GM19467 (cell line): ENCODE measurements around the gene RLBP1.

Source experiments
- ATAC-seq: cut with Tn5 transposase; IDR thresholded peaks from one replicate; pipeline ENCODE4 v1.9.1; 2021; ENCODE audit warnings: mild to moderate bottlenecking, moderate library complexity; ENCODE audit not compliant: unreplicated experiment

The RLBP1 gene

DNA sequence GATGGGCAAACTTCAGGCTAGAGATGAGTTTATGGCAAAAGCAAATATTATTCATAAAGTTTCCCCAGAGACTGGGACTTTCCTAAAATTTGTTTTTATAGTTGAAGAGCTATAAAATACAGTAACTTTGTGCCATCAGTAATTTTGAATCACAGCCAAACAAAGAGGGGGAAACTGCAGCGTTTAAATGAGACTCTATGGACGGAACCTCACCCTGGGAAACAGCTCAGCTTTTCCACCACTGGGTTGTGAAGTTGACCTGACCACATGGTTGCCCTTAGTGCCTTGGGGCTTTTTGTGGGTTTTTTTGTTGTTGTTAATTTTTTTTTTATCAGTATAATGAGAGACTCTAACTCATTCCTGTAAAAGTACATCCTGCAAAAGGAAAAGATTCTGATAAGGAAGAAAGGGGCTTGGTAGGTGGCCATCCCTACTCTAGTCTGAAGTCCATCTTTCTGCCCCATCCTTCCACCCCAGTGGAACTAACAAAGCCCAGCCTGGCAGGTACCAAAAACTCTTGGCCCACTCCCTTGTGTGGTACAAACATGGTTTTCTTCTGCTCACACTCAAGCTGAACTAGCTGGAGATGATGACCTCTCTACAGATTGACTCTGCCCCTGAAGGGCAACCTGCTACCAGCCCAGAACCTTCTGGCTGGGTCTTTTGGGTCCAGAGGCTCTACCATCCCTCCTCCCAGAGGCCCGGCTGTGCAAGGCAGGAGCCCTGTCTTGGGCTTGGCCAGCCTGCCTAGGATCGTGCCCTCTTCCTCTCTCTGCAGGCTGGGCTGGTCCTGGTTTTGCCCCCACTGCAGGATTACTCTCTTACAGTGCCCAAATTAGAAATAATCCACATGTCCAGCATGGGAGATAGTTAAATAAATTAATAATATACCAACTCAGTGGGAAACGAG, 41.2 kb downstream of the RLBP1 start:
- ATAC-seq: no peak

DNA sequence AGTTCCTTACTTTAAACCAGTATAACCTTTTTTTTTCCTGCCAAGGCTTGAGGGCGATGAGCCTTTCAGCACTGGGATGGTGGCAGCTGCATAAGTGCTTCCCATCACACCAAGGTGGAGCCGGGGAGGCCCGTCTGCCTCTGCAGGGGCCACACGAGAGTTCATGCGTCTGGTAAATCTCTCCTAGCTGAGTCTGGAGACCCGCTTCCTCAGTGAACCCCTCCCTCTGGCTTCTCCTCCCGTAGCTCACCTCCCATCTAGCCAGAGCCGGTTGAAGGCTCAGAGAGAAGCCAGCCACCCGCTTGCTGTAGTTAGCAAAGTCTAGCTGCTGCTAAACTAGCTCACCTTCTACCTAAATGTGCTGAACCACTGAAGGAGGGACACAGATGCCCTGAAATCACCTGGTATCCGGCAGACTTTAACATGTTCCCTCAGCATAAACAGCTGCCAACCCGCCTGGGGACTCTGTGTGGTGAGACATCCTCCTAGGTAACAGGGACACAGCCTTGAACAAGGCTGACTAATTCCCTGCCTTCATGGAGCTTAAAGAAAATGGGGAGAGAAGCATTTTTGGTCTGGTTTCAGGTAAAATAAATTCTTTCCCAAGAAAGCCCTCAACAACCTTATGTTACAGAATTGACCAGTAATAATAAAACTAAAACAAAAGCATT, 42.9 kb downstream of the RLBP1 start:
- no peak for ATAC-seq

DNA sequence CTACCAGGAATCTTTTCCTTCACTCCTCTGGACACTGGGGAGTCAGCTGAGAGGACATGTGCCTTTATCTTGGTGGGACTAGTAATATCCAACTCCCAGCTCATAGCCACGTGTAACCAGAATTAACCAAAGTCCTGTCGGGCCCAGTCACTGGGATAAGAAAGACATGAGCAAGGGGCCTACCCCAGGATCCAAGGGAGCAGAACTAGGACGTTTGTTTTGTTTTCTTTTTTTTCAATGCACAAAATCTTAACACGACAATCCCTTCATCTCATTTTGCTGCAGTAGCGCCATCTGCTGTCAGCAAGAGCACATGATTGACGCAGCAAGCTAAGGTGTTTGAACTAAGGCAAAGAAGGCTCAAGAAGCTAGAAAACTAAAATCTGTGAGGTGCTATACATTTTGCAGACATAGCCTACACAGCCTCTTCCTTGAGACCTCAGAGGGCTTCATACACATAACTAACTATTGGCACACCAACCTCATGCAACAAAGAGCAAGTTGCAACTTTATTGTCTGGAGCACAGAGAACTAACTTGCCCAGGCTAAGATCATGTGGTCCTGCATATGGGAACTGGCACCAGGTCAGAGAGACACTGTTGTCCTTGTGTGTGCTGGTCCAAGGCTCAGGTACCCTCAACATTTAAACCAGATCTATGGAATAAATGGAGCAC, 43.6 kb downstream of the RLBP1 start:
- ATAC-seq: no peak

DNA sequence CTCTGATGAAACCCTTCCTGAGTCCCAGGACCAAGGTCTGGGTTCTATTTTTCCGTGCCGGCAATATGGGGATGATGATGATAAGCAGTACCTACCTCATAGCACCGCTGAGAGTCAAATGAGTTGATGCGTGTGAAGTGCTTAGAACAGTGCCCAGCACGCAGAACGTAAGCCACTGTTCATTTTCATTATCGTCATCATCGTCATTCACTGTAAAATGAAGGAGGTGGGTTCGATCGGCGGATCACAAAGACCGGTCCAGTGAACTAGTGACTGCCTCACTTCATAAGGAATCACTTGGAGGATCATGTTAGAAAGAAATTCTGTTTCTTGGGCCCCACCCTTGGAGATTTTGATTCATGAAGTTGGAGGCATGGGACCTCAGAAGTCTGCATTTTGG, 44.3 kb downstream of the RLBP1 start:
- ATAC-seq: no peak

DNA sequence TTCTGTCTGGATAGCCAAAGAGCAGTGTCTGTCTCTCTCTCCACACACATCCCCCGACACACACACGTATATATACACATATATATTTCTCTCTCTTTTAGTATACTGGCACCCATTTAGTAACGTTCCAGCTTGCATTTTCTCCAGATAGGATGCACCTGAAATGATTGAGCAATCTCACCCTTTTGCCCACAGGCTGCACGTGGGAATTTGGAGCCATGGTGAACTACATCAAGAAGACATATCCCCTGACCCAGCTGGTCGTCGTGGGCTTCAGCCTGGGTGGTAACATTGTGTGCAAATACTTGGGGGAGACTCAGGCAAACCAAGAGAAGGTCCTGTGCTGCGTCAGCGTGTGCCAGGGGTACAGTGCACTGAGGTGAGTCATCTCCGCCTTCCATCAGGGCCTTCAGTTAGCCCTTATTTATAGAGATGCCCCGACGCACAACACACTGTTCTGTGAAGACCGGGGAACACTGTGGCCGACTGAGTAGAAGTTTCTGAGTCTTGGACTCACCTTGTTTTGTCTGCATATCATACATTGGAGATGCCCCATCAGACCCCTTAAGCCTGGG, 45.7 kb downstream of the RLBP1 start:
- ATAC-seq: no peak

DNA sequence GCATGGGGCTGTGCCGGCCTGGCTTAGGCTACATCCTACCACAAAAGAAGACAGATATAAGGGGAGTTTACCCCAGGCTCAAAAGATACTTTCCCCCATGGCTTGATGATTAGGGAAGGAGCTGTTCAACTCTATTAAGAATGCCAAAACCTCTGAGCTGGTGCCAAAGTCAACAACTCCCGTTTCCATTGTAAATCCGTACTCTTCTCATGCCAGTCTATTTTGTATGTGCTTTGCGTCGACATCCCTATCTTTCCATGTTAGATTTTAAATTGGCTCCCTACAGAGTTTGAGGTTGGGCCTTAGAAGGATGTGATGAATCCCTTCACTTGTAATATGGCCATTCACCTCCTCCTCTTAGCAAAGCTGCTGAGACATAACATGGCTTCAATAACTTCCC, 46.9 kb downstream of the RLBP1 start:
- ATAC-seq: no peak

DNA sequence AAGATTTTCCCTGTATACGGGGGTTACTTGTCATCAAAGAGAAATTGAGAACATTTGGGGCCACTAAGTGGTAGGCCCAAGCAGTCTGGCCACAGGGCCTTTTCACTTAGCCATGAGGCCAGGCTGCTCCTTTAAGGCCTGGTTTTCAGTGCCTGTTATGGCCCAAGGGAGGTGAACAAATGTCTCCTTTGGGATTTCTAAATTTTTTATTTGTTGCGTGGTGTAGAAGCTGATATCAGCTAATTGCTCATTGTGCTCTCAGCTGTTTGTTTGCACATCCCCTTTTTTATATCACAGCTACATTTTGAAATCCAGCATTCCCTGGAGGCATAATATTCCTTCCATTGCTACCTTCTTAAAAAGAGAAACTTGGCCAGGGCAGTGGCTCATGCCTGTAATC, 48.5 kb downstream of the RLBP1 start:
- no peak for ATAC-seq

DNA sequence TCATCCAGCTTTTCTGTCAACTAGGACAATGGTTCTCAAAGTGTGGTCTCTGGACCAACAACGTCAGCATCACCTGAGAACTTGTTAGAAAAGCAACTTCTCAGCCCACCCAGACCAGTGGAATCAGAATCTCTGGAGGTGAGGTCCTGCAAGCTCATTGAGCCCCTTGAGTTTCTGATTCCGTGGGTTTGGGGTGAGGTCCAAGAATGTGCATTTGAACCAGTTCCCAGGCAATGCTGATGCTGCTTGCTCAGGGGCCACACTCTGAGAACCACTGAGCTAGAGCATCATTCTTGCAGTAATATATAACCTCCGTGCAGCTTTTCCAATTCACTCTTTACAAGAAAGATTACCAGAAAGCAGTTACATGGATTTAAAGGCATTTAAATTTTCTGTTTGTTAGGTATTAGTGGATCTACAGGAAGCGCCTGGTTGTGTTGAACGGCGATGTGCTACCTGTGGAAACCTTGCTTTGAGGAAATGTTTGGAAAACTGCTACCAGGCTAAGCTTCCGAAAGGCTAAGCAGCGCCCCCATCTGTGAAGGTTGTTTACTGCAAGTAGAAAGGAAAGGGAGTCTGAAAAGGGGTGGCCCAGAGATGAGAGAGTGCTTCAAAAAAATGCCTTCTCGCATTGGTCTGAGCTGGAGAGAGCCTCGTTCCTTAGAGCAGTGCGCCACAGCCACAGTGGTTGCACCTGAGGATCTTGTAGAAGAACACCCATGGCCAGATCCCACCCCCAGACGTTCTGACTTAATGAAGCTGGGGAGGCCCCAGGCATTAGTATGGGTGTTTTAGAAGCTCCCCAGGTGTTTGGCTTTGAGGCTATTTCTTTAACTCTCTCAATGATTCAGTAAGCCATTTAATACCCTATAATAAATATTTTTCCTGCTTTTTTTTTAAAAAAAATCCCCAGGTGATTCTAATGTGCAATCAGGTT, 50.0 kb downstream of the RLBP1 start:
- ATAC-seq: no peak

DNA sequence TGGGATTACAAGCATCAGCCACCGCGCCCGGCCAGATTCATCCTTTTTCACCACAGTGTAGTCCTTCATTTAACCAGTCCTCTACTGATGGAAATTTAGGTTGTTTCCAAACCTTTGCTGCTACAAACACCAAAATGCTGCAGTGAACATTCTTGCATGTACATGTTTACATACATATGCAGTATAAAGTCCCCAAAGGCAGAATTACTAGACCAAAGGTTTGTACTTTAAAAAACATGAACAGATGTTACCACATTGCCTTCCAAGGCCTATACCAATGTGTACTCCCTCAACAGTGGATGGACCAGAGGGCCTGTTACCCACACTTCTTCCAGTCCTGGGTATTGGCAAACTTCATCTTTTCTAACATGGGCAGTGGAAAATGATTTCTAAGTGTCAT, 51.0 kb downstream of the RLBP1 start:
- no peak for ATAC-seq

DNA sequence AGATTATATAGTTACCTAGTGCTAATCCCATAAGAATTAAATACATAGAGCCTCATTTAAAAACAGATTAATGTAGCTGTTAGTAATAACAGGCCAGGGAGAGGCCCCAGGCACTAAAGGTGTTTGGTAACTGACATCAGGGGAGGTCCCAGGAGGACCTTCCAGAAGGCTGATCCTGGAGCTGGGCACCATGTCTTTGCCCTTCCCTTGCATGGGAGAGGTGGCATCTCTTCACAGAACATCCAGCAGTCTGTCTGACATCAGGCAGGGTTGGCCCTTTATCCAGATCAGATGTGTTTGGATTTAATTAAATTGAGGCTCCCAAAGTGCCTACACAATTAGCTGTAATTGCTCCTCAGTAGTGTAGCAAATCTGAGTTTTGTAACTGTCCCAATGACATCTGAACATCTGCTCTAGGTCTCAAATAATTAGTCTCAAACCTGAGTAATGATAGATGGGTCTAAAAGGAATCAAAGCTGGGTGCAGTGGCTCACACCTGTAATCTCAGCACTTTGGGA, 53.0 kb downstream of the RLBP1 start:
- no peak for ATAC-seq

DNA sequence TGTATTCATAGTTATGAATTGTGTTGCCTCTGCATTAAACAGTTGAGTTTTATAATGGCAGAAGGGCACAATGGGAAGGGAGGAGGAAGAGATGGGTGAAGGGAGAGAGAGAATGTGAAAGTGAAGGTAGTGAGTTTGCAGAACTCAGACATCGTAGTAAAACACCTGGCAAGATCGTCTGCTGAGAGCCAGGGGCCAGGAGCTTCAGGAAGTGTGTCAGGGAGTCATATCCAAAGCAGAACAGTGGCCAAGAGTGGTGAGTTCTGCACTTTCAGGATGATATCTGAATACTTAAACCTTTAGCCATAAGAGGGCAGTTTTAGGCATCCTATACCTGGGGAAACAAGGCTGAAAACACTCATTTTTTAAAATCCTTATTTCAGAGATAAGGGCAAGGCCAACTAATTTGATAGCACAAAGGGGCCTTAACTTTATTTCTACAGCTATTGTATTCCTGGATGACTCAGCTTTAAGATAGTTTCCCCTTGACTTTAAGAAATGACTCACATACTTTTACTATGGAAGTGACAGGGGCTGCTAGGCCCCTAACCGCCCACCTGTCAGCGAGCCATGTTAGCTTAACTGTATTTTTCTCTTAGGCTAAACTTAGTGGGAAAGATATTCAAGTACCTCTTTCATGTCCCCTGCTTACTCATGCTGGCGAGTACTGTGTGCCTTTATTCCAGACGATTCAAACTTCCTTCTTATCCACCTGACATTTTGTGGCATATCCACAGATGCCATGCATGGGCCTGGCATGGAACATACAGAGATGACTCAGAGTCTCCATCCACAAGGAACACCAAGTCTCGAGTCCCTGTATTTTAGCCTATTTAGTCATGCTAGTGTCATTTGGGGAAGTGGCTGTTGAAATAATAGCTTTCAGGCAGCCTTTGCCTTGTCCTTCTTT, 53.9 kb downstream of the RLBP1 start:
- ATAC-seq: peak; percentile 54

DNA sequence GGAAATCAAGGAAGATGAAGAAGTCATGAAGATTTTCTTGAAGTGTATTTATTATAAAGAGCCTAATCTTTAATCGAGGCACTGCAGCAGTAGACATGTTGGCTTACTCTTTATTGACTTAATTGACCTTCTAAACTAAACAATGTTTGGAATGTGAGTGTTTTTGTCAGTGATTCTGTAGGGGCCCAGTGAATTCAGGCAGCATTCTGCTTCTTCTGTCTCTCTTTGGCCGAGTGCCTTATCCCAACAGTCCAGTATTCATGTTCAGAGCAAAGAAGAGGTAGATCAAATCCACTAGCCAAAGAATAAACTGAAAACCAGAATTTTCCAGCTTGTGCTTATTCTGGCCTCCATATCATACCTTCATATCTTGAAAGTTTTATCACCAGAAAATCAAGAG, 55.7 kb downstream of the RLBP1 start:
- ATAC-seq: no peak

DNA sequence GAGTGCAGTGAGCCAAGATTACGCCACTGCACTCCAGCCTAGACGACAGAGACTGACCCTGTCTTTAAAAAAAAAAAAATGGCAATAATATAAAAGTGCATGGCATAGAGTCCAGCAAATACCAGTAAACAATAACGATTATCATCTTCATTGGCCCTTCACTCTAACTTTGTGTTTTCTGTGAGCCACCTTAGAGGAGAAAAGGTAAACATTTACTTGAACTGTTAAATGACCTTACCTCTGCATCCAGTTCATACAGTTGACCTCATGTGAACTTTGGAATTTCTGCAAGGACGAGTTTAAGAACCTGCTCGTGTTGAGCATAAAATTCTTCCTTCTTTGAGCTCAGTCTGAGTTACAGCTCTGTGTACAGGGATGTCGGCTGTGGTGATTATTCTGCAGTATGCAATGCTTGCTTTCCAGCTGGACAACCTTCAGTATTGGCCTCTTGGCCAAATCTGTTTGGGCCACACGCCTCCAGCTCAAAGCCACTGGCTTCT, 56.6 kb downstream of the RLBP1 start:
- ATAC-seq: no peak

DNA sequence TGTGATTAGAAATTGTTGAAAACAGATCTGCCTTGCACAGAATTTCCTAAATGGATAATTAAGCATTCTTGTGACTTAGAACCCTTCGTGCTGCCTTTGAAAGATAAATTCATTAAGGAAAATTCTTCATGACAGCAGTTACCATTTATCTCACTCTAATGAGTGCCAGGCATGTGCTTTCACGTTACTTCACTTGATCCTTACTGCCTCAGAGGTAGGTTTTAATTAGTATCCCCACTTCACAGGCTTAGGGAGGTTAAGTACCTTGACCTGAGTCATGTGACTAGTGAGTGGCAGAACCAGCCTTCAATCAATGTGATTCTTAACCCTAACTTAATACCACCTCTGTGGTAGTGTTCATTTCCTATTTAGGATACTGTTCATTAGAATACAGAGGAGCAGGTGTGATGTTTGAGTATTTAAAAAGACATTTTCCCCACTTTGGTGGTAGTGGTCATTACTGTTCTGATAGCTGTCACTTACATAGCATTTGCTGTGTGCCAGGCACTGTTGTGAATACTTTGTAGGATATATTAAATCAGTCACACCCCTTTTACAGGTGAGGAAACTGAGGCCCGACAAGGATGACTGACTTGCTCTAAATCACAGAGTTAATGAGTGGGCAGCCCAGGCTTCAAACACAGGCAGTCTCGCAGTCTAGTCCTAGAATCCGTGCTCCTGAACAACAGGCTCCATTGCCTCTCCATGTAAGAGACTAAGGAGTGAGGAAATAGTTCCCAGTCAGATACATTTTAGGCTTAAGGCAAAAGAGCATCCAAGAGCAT, 57.9 kb downstream of the RLBP1 start:
- no peak for ATAC-seq

DNA sequence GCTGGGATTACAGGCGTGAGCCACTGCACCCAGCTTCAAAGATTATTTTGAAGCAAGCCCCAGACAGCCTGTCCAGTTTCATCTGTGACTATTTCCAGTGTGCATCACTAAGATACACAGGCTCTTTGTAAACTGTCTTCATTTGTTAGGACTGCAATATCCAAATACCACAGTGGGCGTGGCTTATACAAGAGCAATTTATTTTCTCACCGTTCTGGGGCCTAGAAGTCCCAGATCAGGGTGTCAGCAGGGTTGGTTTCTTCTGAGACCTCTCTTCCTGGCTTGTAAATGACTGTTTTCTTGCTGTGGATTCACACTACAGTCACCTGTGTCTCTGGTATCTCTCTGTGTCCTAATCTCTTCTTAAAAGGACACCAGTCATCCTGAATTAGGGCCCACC, 59.7 kb downstream of the RLBP1 start:
- no peak for ATAC-seq
